HepG2 (cell line): Measurements from ENCODE around the gene PDLIM4. TPM values are rescaled to one million over a fixed set of nuclear protein-coding genes. Genes with fewer than 3 reads are reported as not detected.

Experiments used
- GATAD2A ChIP-seq: IDR thresholded peaks from 2 replicates; pipeline ENCODE4 v1.6.1; 2016
- GLI4 ChIP-seq: sonication (generic); formaldehyde crosslinking; IDR thresholded peaks from 2 replicates; pipeline ENCODE4 v1.5.1; 2020; ENCODE audit warnings: missing genetic modification reagents, mild to moderate bottlenecking, moderate library complexity, borderline replicate concordance
- GPN1 ChIP-seq: sonication (generic); formaldehyde crosslinking; IDR thresholded peaks from 2 replicates; pipeline ENCODE4 v1.5.1; 2020; ENCODE audit warnings: missing genetic modification reagents, borderline replicate concordance
- HOXD1 ChIP-seq: sonication (generic); formaldehyde crosslinking; IDR thresholded peaks from 2 replicates; pipeline ENCODE4 v1.5.0; 2020; ENCODE audit warnings: missing genetic modification reagents
- MAFG ChIP-seq: sonication (generic); formaldehyde crosslinking; IDR thresholded peaks from 2 replicates; pipeline ENCODE4 v1.5.1; 2020; ENCODE audit warnings: mild to moderate bottlenecking, missing genetic modification reagents
- MED13 ChIP-seq: sonication (generic); formaldehyde crosslinking; IDR thresholded peaks from 2 replicates; pipeline ENCODE4 v1.5.0; 2020; ENCODE audit warnings: missing genetic modification reagents
- NFIC ChIP-seq: IDR thresholded peaks from 2 replicates; pipeline ENCODE4 v1.6.1; 2012; ENCODE audit warnings: mild to moderate bottlenecking, low read length, inconsistent platforms
- PHF8 ChIP-seq: sonication (generic); formaldehyde crosslinking; IDR thresholded peaks from 2 replicates; pipeline ENCODE4 v1.5.0; 2020; ENCODE audit warnings: missing genetic modification reagents
- SALL1 ChIP-seq: sonication (generic); formaldehyde crosslinking; IDR thresholded peaks from 2 replicates; pipeline ENCODE4 v1.8.0; 2022; ENCODE audit warnings: mild to moderate bottlenecking, missing genetic modification reagents
- TFAP4 ChIP-seq: sonication (generic); IDR thresholded peaks from 2 replicates; pipeline ENCODE4 v1.6.1; 2016; ENCODE audit warnings: low read depth, borderline replicate concordance
- U2AF1 ChIP-seq: fragments of 200-400 bp; formaldehyde crosslinking; optimal IDR thresholded peaks from 2 replicates; pipeline ENCODE3; 2017; ENCODE audit warnings: mild to moderate bottlenecking, low read depth, low read length
- USF2 ChIP-seq, 2 experiments: sonication (generic) in 1 of 2; formaldehyde crosslinking in 1 of 2; IDR thresholded peaks; 2 replicates each; pipeline versions ENCODE4 v1.5.1 to v1.6.1; 2011 to 2020; ENCODE audit warnings: borderline replicate concordance in 1 of 2, low read depth in 1 of 2, low read length in 1 of 2, mild to moderate bottlenecking in 1 of 2, missing genetic modification reagents in 1 of 2, moderate library complexity in 1 of 2
- ZMYM4 ChIP-seq: sonication (generic); formaldehyde crosslinking; IDR thresholded peaks from 2 replicates; pipeline ENCODE4 v1.8.1; 2023; ENCODE audit warnings: mild to moderate bottlenecking, missing genetic modification reagents
- ZNF430 ChIP-seq: sonication (generic); formaldehyde crosslinking; IDR thresholded peaks from 2 replicates; pipeline ENCODE4 v1.9.0; 2021; ENCODE audit warnings: mild to moderate bottlenecking, missing genetic modification reagents
- ZNF503 ChIP-seq: sonication (generic); formaldehyde crosslinking; IDR thresholded peaks from 2 replicates; pipeline ENCODE4 v1.4.0; 2020; ENCODE audit warnings: missing genetic modification reagents
- polyA plus RNA-seq, 8 experiments: library from polyadenylated mRNA; depleted of rRNA in 3 of 8; stranded (reverse) in 7 of 8; unstranded in 1 of 8; fragments of >200 nt; fragmentation: Illumina TruSeq in 4 of 8; extraction: Trizol in 4 of 8; gene quantifications; 2 replicates each; pipeline versions ENCODE4 v1.2.1 to v1.2.3, GENCODE V29; 2011 to 2016; ENCODE audit warnings: low read depth in 4 of 8, missing spikeins in 1 of 8, mixed read lengths in 1 of 8; ENCODE audit not compliant: insufficient read depth in 1 of 8
- total RNA-seq, 5 experiments: library from RNA; depleted of rRNA; stranded (reverse); fragments of >200 nt; fragmentation: Illumina TruSeq; extraction: Trizol; gene quantifications; 2 replicates each; pipeline ENCODE4 v1.2.3, GENCODE V29; 2016; ENCODE audit warnings: low read depth in 1 of 5
- TF ChIP-seq, protein P1 (sequence below): sonication (generic); formaldehyde crosslinking; IDR thresholded peaks from 2 replicates; pipeline ENCODE4 v1.4.0; 2020; ENCODE audit warnings: missing genetic modification reagents, mild to moderate bottlenecking, borderline replicate concordance
- TF ChIP-seq, protein P2 (sequence below): sonication (generic); formaldehyde crosslinking; IDR thresholded peaks from 2 replicates; pipeline ENCODE4 v1.5.0; 2020; ENCODE audit warnings: mild to moderate bottlenecking, missing genetic modification reagents, borderline replicate concordance
- TF ChIP-seq, protein P3 (sequence below): IDR thresholded peaks from 2 replicates; pipeline ENCODE4 v1.6.1; 2016; ENCODE audit warnings: low read depth, borderline replicate concordance

Gene PDLIM4
- total and polyA plus RNA-seq, 2 of the 13 experiments (the other 11 are each of a cell fraction or from before 2014, with no cell fraction given), result 1.1 to 2.3 TPM

GRCh38 chr5:132293992-132294727 lies 36.7 kb downstream of the PDLIM4 start, which contains the start of gene SLC22A4 (continued):
- peak; percentile 66; the same call in 1 of the 2 replicates for TF ChIP-seq ZNF503
- TF ChIP-seq TFAP4, result peak; percentile 23; the same call in 1 of the 2 replicates
- peak; percentile 55; the same call in 1 of the 2 replicates for TF ChIP-seq USF2 (IDR thresholded peaks at IDR 0.05; ENCODE audit: low read depth, low read length)
- TF ChIP-seq USF2 (CRISPR knock-in tag; IDR thresholded peaks at IDR 0.05; ENCODE audit: borderline replicate concordance), result peak; percentile 82; the same call in 1 of the 2 replicates
- no peak for TF ChIP-seq ZNF430 (CRISPR knock-in tag)
- no peak for TF ChIP-seq U2AF1
- TF ChIP-seq GPN1 (CRISPR knock-in tag), result no peak
- no peak; the same call in 1 of the 2 replicates for TF ChIP-seq NFIC
- TF ChIP-seq, protein P1, sequence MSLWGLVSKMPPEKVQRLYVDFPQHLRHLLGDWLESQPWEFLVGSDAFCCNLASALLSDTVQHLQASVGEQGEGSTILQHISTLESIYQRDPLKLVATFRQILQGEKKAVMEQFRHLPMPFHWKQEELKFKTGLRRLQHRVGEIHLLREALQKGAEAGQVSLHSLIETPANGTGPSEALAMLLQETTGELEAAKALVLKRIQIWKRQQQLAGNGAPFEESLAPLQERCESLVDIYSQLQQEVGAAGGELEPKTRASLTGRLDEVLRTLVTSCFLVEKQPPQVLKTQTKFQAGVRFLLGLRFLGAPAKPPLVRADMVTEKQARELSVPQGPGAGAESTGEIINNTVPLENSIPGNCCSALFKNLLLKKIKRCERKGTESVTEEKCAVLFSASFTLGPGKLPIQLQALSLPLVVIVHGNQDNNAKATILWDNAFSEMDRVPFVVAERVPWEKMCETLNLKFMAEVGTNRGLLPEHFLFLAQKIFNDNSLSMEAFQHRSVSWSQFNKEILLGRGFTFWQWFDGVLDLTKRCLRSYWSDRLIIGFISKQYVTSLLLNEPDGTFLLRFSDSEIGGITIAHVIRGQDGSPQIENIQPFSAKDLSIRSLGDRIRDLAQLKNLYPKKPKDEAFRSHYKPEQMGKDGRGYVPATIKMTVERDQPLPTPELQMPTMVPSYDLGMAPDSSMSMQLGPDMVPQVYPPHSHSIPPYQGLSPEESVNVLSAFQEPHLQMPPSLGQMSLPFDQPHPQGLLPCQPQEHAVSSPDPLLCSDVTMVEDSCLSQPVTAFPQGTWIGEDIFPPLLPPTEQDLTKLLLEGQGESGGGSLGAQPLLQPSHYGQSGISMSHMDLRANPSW (CRISPR knock-in tag), result peak; percentile 42; the same call in 1 of the 2 replicates
- TF ChIP-seq MAFG (CRISPR knock-in tag), result no peak
- TF ChIP-seq, protein P2, sequence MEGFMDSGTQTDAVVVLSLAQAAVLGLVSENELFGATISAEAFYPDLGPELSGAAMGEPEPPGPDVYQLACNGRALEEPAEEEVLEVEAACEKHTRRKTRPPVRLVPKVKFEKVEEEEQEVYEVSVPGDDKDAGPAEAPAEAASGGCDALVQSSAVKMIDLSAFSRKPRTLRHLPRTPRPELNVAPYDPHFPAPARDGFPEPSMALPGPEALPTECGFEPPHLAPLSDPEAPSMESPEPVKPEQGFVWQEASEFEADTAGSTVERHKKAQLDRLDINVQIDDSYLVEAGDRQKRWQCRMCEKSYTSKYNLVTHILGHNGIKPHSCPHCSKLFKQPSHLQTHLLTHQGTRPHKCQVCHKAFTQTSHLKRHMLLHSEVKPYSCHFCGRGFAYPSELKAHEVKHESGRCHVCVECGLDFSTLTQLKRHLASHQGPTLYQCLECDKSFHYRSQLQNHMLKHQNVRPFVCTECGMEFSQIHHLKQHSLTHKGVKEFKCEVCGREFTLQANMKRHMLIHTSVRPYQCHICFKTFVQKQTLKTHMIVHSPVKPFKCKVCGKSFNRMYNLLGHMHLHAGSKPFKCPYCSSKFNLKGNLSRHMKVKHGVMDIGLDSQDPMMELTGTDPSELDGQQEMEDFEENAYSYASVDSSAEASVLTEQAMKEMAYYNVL (CRISPR knock-in tag), result no peak; the same call in 1 of the 2 replicates
- TF ChIP-seq ZMYM4 (CRISPR knock-in tag), result peak; percentile 45; the same call in 1 of the 2 replicates
- TF ChIP-seq, protein P3, sequence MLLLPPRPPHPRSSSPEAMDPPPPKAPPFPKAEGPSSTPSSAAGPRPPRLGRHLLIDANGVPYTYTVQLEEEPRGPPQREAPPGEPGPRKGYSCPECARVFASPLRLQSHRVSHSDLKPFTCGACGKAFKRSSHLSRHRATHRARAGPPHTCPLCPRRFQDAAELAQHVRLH (CRISPR knock-in tag), result peak; percentile 31; the same call in 1 of the 2 replicates
- TF ChIP-seq GATAD2A (CRISPR knock-in tag), result peak; percentile 67
- TF ChIP-seq HOXD1, result no peak; the same call in none of the 2 replicates
- peak; percentile 69 for TF ChIP-seq SALL1
- TF ChIP-seq MED13 (CRISPR knock-in tag), result peak; percentile 51; the same call in 1 of the 2 replicates
- TF ChIP-seq GLI4 (CRISPR knock-in tag), result no peak
- peak; percentile 78 for TF ChIP-seq PHF8 (CRISPR knock-in tag)
